ENCODE results near the gene DDX28. TPM values are rescaled to one million over a fixed set of nuclear protein-coding genes. Genes with fewer than 3 reads are reported as not detected.

The DDX28 gene
- total and polyA plus RNA-seq, 2 donors (not counting 3 experiments of a cell fraction or from before 2014, with no cell fraction given): 8.4 to 12.5 TPM

DNA sequence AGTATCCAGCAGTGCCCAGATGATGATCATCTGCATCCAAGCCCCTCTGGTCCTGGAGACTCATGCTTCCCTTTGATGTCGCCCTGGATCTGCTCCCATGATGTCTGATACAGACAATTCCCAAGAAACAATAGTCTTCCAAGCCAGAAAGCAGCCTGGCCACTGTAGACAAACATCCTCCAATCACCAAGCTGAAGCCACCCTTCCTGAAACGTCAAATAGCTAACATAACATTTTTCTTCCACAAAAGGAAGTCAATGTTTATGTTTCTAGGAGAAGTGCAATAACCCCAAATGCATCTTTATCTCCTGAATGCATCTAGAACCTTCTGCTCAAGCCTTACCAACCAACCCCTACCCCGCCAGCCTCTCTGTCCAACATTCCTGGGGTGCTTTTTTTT lies 22.6 kb downstream of the DDX28 start:
- Histone ChIP-seq H3K27ac (ENCODE audit: insufficient read depth, low read depth, low read length) (no peak overlapping the region), H3K4me1 (ENCODE audit: control insufficient read depth, extremely low read depth, insufficient read depth, low read length) (peaks cover 9% of the 10 kb centered on the region), H3K36me3 (ENCODE audit: control insufficient read depth in 2 of 2, extremely low read depth in 1 of 2, insufficient read depth in 2 of 2, low read length in 2 of 2) (no peaks in the 10 kb centered on the region), H3K9ac (replicated peaks; ENCODE audit: extremely low read depth, insufficient read depth, low read length) (no peak overlapping the region), H3K4me2 (ENCODE audit: insufficient read depth, low read length) (no peak overlapping the region), H3K79me2 (ENCODE audit: control insufficient read depth, insufficient read depth, low read length) (no peaks in the 10 kb centered on the region), H2AFZ (ENCODE audit: low read depth, low read length) (peak overlapping the region; percentile 10), H3K9me1 (replicated peaks; ENCODE audit: control insufficient read depth, extremely low read depth, insufficient read depth, low read length) (no peaks in the 10 kb centered on the region), H3K9me3 (replicated peaks; ENCODE audit: control insufficient read depth, insufficient read depth, low read length) (no peaks in the 10 kb centered on the region), H4K20me1 (replicated peaks; ENCODE audit: control insufficient read depth, extremely low read depth, insufficient read depth, low read length) (no peaks in the 10 kb centered on the region), H3K27me3 (ENCODE audit: control insufficient read depth in 2 of 2, insufficient read depth in 2 of 2, low read length in 2 of 2) (no peaks in the 10 kb centered on the region), H3K4me3 (replicated peaks in 1 of 3; ENCODE audit: insufficient read depth in 1 of 3, low read depth in 1 of 3, low read length in 3 of 3) (no peak overlapping the region)
- TF ChIP-seq JUN (IDR thresholded peaks at IDR 0.05; ENCODE audit: borderline replicate concordance, insufficient read depth, insufficient read length, low read depth) (no peak), MYC (IDR thresholded peaks at IDR 0.05; ENCODE audit: low read depth, low read length) (no peak), GATA2 (IDR thresholded peaks at IDR 0.05; ENCODE audit: insufficient read depth, insufficient read length, low read depth, low read length) (no peak), POLR2A (IDR thresholded peaks at IDR 0.05; ENCODE audit: low read depth, low read length) (no peak), EZH2 (IDR thresholded peaks at IDR 0.05; ENCODE audit: borderline replicate concordance, low read depth, low read length, severe bottlenecking) (no peak)
- TF ChIP-seq, protein P1, sequence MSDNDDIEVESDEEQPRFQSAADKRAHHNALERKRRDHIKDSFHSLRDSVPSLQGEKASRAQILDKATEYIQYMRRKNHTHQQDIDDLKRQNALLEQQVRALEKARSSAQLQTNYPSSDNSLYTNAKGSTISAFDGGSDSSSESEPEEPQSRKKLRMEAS (IDR thresholded peaks at IDR 0.05; ENCODE audit: insufficient read depth, insufficient read length): no peak
- TF ChIP-seq, protein P2, sequence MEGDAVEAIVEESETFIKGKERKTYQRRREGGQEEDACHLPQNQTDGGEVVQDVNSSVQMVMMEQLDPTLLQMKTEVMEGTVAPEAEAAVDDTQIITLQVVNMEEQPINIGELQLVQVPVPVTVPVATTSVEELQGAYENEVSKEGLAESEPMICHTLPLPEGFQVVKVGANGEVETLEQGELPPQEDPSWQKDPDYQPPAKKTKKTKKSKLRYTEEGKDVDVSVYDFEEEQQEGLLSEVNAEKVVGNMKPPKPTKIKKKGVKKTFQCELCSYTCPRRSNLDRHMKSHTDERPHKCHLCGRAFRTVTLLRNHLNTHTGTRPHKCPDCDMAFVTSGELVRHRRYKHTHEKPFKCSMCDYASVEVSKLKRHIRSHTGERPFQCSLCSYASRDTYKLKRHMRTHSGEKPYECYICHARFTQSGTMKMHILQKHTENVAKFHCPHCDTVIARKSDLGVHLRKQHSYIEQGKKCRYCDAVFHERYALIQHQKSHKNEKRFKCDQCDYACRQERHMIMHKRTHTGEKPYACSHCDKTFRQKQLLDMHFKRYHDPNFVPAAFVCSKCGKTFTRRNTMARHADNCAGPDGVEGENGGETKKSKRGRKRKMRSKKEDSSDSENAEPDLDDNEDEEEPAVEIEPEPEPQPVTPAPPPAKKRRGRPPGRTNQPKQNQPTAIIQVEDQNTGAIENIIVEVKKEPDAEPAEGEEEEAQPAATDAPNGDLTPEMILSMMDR (IDR thresholded peaks at IDR 0.05; ENCODE audit: extremely low read depth in 1 of 2, insufficient read depth in 1 of 2, low read depth in 1 of 2, low read length in 2 of 2): no peak
- intact Hi-C loops (cut with micrococcal nuclease) (no loop called here), dilution Hi-C loops (cut with MboI; ENCODE audit: extremely low pct_ligation_motif_present, low sequenced_read_pairs) (no loop called here)
- CTCF ChIA-PET: interaction anchor here (0.9 to 3.3 kb wide), 5 partner anchors 18 to 76 kb away, joined by 3 to 11 read pairs (median 3); partner anchors contain the start of genes DDX28 and DUS2
- peak; percentile 69 for DNase-seq (ENCODE audit: low read depth, low spot score)
- POLR2A ChIA-PET: no interaction called here
- peak; percentile 89 for FAIRE-seq
- no TSS peak for BruUV-seq (replicated peaks)
